NCI-H510A treated with DMSO at 0.1 percent for 48 hours (cell line): ENCODE data around the gene ZNF365.
"Not testable (repeated sequence)": the region's sequence is repeated elsewhere in the genome, so short reads cannot be mapped to it uniquely, and the experiment has no call there.

Experiments used
- DNase-seq: peaks from one replicate; lab custom pipeline; 2025; lab: John Stamatoyannopoulos, UW

Gene ZNF365

GRCh38 chr10:62373995-62374861 is at the start of gene ZNF365:
TSS of gene ZNF365 (plus strand) at chr10:62374369. CDS start at chr10:62376194, 1,825 bp downstream.
- DNase-seq = no peak

- no peak for DNase-seq
Observed at GRCh38 chr10:62326176-62326575, 48.0 kb upstream of the ZNF365 start.

DNA sequence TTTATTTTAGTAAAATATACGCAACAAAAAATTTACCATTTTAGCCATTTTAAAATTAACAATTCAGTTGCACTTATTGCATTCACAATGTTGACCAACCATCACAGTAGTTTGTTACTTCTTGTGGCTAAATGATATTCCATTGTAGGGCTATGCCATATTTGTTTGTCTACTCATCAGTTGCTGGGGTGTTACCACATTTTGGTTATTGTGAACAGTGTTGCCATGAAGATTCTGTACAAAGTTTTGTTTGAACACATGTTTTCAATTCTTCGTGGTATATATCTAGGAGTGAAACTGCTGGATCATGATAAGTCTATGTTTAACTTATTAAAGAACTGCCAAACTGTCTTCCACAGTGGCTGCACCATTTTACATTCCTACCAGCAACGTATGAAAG is 46.3 kb upstream of the ZNF365 start:
- no peak for DNase-seq

- no peak for DNase-seq
Observed at GRCh38 chr10:62330213-62330612, 44.0 kb upstream of the ZNF365 start.

DNA sequence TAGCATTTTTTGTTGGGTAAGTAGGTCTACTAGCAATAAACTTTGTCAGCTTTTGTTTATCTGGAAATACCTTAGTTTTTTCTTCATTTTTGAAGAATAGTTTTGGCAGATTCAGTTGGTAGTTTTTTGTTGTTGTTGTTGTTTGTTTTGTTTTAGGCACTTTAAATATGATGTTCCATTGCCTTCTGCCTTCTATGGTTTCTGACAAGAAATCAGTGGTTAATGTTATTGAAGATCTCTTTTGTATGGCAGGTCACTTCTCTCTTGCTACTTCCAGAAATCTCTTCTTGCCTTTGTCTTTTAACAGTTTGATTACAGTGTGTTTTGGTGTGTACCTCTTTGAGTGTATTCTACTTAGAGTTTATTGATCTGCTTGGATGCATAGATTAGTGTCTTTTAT is 41.8 kb upstream of the ZNF365 start:
- DNase-seq = no peak

- DNase-seq = no peak
Observed at GRCh38 chr10:62333135-62333889, 40.9 kb upstream of the ZNF365 start.

- no peak for DNase-seq
Observed at GRCh38 chr10:62333988-62334682, 40.0 kb upstream of the ZNF365 start.

GRCh38 chr10:62335326-62335725 is 38.8 kb upstream of the ZNF365 start:
- peak; percentile 0 for DNase-seq

DNA sequence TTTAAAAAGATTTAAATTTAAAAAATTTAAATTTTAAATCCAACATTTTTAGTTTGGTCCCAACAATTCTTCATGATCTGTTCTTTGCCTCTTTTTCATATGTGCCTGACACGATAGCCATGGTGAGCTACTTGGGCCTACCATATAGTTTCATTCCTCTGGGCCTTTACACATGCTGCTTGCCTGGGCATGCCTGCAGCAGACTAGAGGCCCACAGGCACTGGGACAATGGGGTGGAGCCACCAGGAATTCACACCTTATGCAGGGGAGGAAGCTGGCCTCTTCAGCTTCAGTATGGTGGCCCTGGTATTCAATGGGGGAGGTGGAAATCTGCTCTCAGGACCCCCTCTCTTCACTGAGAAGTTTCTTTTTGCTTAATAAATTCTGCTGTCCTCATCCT is 37.8 kb upstream of the ZNF365 start:
- DNase-seq = no peak

DNA sequence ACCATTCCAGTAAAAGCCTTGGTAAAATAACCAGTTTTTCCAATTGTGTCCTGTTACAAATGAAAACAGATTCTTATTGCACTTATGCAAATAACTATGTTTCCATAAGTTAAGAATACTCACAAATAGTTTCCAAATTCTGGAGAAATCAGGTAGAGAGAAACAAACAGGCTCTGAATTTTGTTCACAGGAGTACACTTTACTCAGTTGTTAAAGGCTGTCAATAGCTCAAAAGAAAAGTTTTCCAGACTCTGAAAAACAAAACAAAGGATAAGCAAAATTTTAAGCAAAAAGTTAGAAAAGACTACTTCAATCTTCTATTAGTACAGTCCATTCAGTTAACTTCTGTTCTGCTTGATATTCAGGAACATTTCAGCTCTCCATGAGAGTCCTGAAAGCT is 32.8 kb upstream of the ZNF365 start:
- no peak for DNase-seq

GRCh38 chr10:62343000-62343399 is 31.2 kb upstream of the ZNF365 start:
- DNase-seq = no peak

DNA sequence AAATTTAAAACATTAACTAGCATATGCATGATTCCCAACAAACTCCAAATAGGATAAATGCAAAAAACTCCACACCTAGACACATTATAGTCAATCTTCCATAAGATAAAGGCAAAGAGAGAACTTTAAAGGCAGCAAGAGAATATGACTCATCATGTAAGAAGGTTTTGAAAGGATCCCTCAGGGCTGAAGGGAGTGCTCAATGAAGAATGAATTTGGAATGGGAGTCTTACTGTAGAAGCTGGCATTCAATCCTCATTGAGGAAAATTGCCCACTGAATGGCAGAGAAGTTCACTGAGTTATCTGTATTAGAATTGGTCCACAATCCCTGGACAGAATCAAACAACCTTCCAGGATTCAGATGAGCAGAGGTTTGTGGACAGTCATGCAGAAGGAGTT is 26.1 kb upstream of the ZNF365 start:
- DNase-seq = no peak

DNA sequence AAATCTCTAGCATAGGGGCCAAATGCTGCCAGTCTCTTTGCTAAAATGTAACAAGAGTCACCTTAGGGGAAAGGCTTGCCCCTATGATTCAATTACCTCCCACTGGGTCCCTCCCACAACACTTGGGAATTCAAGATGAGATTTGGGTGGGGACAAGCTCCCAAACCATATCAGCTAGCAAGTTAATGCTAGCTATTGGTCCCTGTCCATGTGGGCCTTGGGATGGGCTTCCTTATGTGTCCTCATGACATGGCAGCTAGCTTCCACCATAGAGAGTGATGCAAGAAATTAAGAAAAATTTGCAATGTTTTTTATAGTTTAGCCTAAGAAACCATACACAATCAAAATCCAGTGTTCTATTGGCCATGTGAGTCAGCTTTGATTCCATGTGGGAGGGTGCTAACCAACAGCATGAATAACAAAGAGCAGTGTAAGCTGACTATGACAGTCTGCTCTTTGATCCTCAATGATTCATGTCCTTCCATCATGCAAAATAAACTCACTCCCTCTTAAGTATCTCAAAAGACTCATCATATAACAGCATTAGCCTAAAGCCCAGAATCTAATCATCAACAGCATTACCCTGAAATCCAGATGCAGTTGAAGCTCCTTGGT is 21.7 kb upstream of the ZNF365 start:
- no peak for DNase-seq

- no peak for DNase-seq
Observed at GRCh38 chr10:62354916-62355315, 19.3 kb upstream of the ZNF365 start.

GRCh38 chr10:62356447-62356846 is 17.7 kb upstream of the ZNF365 start:
- no peak for DNase-seq

GRCh38 chr10:62358151-62358550 is 16.0 kb upstream of the ZNF365 start:
- not testable (repeated sequence) for DNase-seq

DNA sequence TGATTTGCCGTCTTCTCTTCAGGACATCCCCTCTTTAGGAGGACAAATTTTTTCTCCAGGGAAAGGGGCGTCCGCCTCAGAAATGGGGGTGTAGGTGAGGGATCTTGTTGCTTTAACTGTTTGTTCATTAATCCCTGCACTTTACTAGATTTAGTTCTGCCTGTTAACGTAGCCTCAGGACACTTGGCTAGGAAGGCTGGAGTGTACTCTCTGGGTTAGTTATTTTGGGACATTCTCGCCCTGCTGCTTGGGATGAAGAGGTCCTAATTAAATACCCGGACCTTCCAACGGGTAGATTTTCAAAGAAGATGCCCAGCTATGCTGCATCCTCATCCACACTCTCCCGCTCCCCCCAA is 552 bp upstream of the ZNF365 start:
- no peak for DNase-seq

- no peak for DNase-seq
Observed at GRCh38 chr10:62374862-62375710, 917 bp downstream of the ZNF365 start.

DNA sequence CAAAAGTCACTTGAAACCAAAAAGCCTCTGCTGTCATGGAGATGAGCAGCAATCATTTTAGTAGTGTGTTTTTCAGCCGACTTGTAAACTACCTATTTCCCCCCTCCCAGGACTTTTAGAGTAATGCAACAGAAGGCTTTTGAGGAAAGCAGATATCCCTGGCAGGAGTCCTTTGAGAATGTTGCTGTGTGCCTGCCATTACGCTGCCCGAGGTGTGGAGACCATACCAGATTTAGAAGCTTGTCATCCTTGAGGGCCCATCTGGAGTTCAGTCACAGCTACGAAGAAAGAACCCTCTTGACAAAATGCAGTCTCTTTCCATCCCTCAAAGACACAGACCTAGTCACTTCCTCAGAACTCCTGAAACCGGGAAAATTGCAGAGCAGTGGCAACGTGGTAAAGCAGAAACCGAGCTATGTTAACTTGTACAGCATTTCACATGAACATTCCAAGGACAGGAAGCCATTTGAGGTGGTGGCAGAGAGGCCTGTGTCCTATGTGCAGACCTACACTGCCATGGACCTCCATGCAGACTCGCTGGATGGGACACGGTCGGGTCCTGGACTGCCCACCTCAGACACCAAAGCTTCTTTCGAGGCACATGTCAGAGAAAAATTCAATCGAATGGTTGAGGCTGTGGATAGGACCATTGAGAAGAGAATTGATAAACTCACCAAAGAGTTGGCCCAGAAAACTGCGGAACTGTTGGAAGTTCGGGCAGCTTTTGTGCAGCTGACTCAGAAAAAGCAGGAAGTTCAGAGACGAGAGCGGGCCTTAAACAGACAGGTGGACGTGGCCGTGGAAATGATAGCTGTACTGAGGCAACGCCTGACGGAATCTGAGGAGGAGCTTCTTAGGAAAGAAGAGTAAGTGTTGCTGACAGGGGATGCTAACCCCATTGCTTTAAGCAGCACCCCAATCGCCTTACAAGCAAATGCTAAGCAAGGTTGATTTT is 2.2 kb downstream of the ZNF365 start:
- DNase-seq = no peak

DNA sequence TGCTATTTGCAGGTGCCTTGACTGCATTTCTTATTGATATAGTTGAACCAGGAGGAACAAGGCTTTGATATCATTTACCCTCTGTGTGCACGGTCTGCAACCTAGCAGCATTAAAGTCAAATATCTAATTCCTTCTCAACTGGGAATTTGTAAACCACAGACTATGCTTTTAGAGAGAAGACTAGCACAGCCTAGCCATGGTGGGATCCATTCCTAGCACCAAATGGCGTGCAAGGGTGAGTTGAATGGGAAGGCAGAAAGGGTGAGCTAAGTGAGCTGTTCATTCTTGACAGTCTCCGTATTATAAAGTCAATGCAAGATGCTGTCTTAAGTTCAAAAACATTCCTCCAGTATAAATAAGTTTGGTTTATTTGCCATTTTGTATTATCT is 2.9 kb downstream of the ZNF365 start:
- no peak for DNase-seq
